Fibroblast of lung (primary cell): ENCODE results near the gene GPR75. TPM values are rescaled to one million over a fixed set of nuclear protein-coding genes. Genes with fewer than 3 reads are reported as not detected.

Experiments
- DNase-seq, 2 donors: peaks; one replicate each; pipeline versions ENCODE4 v3.0.0 to v3.0.0-alpha.2; 2010; ENCODE audit warnings: low read depth in 2 of 2
- H2AFZ ChIP-seq: 2 replicates; pipeline ENCODE4 v1.5.1; 2012; ENCODE audit warnings: low read length, control low read depth, inconsistent platforms
- H3K27ac ChIP-seq: 2 replicates; pipeline ENCODE4 v1.5.1; 2011; ENCODE audit warnings: low read length, control low read depth; ENCODE audit not compliant: insufficient read depth
- H3K27me3 ChIP-seq: 2 replicates; pipeline ENCODE4 v1.5.1; 2011; ENCODE audit warnings: mild to moderate bottlenecking, low read length; ENCODE audit not compliant: control insufficient read depth, insufficient read depth
- H3K36me3 ChIP-seq: 2 replicates; pipeline ENCODE4 v1.5.1; 2011; ENCODE audit warnings: low read length; ENCODE audit not compliant: control insufficient read depth, insufficient read depth
- H3K4me1 ChIP-seq: 2 replicates; pipeline ENCODE4 v1.5.1; 2011; ENCODE audit warnings: low read length; ENCODE audit not compliant: control insufficient read depth, insufficient read depth; ENCODE audit errors: extremely low read depth
- H3K4me2 ChIP-seq: 2 replicates; pipeline ENCODE4 v1.5.1; 2011; ENCODE audit warnings: low read length, control low read depth; ENCODE audit not compliant: insufficient read depth; ENCODE audit errors: extremely low read depth
- H3K4me3 ChIP-seq, 4 experiments: fragments of 200-600 bp in 1 of 4; sonication (generic) in 1 of 4; replicated peaks in 1 of 4; 2 replicates each; pipeline ENCODE4 v1.5.1; 2011 to 2016; ENCODE audit warnings: low read length in 4 of 4, low read depth in 3 of 4, mild to moderate bottlenecking in 3 of 4, control low read depth in 2 of 4, inconsistent platforms in 1 of 4, mixed read lengths in 1 of 4; ENCODE audit not compliant: insufficient read depth in 1 of 4; ENCODE audit errors: control extremely low read depth in 1 of 4
- H3K79me2 ChIP-seq: 2 replicates; pipeline ENCODE4 v1.5.1; 2012; ENCODE audit warnings: mild to moderate bottlenecking, low read length, inconsistent platforms; ENCODE audit not compliant: control insufficient read depth, insufficient read depth
- H3K9ac ChIP-seq: 2 replicates; pipeline ENCODE4 v1.5.1; 2011; ENCODE audit warnings: mild to moderate bottlenecking, low read length, control low read depth; ENCODE audit not compliant: insufficient read depth
- H3K9me3 ChIP-seq: 2 replicates; pipeline ENCODE4 v1.5.1; 2012; ENCODE audit warnings: low read depth, low read length; ENCODE audit not compliant: control insufficient read depth, insufficient read depth
- H4K20me1 ChIP-seq: 2 replicates; pipeline ENCODE4 v1.5.1; 2011; ENCODE audit warnings: low read length; ENCODE audit not compliant: control insufficient read depth, insufficient read depth; ENCODE audit errors: extremely low read depth
- EZH2 ChIP-seq: IDR thresholded peaks from 2 replicates; pipeline ENCODE4 v1.5.1; 2012; ENCODE audit warnings: low read length, control low read depth, mild to moderate bottlenecking; ENCODE audit errors: missing control alignments
- polyA plus RNA-seq, 2 donors: library from polyadenylated mRNA; depleted of rRNA in 1 of 2; stranded (reverse) in 1 of 2; unstranded in 1 of 2; fragments of >200 nt; gene quantifications; 2 replicates each; pipeline ENCODE4 v1.2.1, GENCODE V29; 2011 to 2012; ENCODE audit warnings: missing spikeins in 1 of 2
- total RNA-seq: library from RNA; depleted of rRNA; stranded (reverse); fragments of >200 nt; gene quantifications from 2 replicates; pipeline ENCODE4 v1.2.1, GENCODE V29; 2014
- TF ChIP-seq, protein P1 (sequence below), 2 donors: IDR thresholded peaks in 1 of 2; conservative IDR thresholded peaks in 1 of 2; 1 replicate in 1 of 2; 2 replicates in 1 of 2; pipeline ENCODE4 v1.5.1; 2011 to 2012; ENCODE audit warnings: low read length in 2 of 2, control low read depth in 1 of 2, inconsistent platforms in 1 of 2, low read depth in 1 of 2, mild to moderate bottlenecking in 1 of 2

GPR75 gene
- total and polyA plus RNA-seq, 2 donors (not counting 1 experiment from before 2014, with no cell fraction given): 1.4 to 1.8 TPM

DNA sequence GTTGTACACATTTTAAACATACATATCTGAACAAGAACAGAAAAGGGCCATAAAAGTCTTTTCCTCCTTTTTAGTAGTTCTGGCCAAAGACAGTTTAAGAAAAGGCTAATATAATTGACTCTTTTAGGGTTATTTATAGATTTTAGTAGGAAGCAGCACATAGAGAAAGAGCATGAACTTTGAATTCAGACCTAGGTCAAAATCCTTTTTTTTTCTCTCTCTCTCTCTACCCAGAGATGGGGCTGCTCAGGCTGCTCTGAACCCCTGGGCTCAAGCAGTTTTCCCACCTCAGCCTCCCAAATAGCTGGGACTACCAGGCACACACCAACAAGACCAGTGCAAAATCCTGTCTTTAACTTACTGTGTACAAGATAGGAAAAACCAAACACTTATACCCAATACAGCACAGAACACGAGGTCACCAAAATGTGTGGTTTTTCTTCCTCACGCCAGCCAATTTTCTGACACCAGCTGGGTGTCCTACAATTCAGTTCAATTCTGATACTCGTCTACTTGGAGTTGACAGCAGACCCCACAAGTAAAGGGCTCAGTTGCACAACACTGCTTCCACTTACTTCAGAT lies 40.8 kb downstream of the GPR75 start:
- Histone ChIP-seq H3K27ac (no peak overlapping the region), H3K4me3 (no peak overlapping the region), H3K4me1 (no peaks in the 10 kb centered on the region), H3K9ac (no peak overlapping the region), H2AFZ (no peak overlapping the region), H3K27me3 (no peaks in the 10 kb centered on the region), H3K9me3 (no peaks in the 10 kb centered on the region), H3K79me2 (no peaks in the 10 kb centered on the region), H3K36me3 (peaks cover 3% of the 10 kb centered on the region), H3K4me2 (no peak overlapping the region), H4K20me1 (no peaks in the 10 kb centered on the region)
- TF ChIP-seq, protein P1, sequence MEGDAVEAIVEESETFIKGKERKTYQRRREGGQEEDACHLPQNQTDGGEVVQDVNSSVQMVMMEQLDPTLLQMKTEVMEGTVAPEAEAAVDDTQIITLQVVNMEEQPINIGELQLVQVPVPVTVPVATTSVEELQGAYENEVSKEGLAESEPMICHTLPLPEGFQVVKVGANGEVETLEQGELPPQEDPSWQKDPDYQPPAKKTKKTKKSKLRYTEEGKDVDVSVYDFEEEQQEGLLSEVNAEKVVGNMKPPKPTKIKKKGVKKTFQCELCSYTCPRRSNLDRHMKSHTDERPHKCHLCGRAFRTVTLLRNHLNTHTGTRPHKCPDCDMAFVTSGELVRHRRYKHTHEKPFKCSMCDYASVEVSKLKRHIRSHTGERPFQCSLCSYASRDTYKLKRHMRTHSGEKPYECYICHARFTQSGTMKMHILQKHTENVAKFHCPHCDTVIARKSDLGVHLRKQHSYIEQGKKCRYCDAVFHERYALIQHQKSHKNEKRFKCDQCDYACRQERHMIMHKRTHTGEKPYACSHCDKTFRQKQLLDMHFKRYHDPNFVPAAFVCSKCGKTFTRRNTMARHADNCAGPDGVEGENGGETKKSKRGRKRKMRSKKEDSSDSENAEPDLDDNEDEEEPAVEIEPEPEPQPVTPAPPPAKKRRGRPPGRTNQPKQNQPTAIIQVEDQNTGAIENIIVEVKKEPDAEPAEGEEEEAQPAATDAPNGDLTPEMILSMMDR (conservative IDR thresholded peaks at IDR 0.05 in 1 of 2, IDR thresholded peaks at IDR 0.05 in 1 of 2; ENCODE audit: low read depth in 1 of 2, low read length in 2 of 2): no peak
- no peak for TF ChIP-seq EZH2
- no peak for DNase-seq

DNA sequence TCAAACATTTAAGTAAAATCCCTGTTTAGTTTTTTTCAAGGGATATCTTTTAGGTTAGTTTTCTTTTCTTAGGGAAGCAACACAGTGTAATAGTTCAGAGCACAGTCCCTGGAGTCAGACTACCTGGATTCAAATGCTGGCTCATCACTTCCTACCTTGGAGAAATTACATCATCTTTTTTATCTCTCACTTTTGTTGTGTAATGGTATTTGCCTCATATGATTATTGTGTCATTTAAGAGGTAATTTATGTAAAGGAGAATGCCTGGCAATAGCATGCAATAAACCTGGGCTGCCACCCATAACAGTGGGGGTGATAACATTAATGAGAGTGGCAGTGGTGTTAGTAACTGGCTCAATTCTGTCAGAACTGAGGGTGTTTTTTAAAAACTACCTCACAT lies 46.6 kb downstream of the GPR75 start:
- DNase-seq: no peak
- Histone ChIP-seq H3K4me2 (no peak overlapping the region), H3K36me3 (peaks cover 6% of the 10 kb centered on the region), H3K27me3 (no peaks in the 10 kb centered on the region), H3K9me3 (no peaks in the 10 kb centered on the region), H3K79me2 (no peaks in the 10 kb centered on the region), H2AFZ (no peak overlapping the region), H3K9ac (no peak overlapping the region), H4K20me1 (no peaks in the 10 kb centered on the region), H3K4me3 (no peak overlapping the region), H3K27ac (no peak overlapping the region), H3K4me1 (no peaks in the 10 kb centered on the region)
- TF ChIP-seq EZH2: no peak
- TF ChIP-seq, protein P1 (conservative IDR thresholded peaks at IDR 0.05 in 1 of 2, IDR thresholded peaks at IDR 0.05 in 1 of 2; ENCODE audit: low read depth in 1 of 2, low read length in 2 of 2): no peak

DNA sequence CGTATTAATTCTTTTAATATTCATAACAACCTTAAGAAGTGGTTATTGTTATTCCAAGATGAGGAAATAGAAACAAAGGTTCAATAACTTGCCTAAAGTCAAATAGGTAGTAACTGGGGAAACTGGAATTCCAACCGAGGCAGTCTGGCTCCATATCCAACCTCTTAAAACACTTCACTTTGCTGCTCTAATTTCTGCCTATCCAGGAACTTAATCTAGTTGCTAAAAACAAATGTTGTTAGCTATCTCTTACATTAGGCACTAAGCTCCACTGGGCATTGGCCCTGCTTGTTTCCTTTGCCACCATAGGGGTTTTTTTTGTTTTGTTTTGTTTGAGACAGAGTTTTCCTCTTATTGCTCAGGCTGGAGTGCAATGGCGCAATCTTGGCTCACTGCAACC lies 48.2 kb downstream of the GPR75 start:
- TF ChIP-seq, protein P1 (conservative IDR thresholded peaks at IDR 0.05 in 1 of 2, IDR thresholded peaks at IDR 0.05 in 1 of 2; ENCODE audit: low read depth in 1 of 2, low read length in 2 of 2): no peak
- TF ChIP-seq EZH2: no peak
- H3K27me3 ChIP-seq: no peaks in the 10 kb centered on the region
- H3K4me1 ChIP-seq: no peaks in the 10 kb centered on the region
- H3K36me3 ChIP-seq: peaks cover 6% of the 10 kb centered on the region
- H2AFZ ChIP-seq: no peak overlapping the region
- H3K4me3 ChIP-seq: no peak overlapping the region
- H3K9me3 ChIP-seq: no peaks in the 10 kb centered on the region
- no peak for DNase-seq
- no peaks in the 10 kb centered on the region for H3K79me2 ChIP-seq
- no peaks in the 10 kb centered on the region for H4K20me1 ChIP-seq
- no peak overlapping the region for H3K9ac ChIP-seq
- no peak overlapping the region for H3K4me2 ChIP-seq
- no peak overlapping the region for H3K27ac ChIP-seq

Other genes with a start within 250 kb of the GPR75 start
- 1.3 and 1.7 TPM in 2 replicates for gene CHAC2, start 92.2 kb downstream of the GPR75 start, total RNA-seq
- gene CHAC2, start 92.2 kb downstream of the GPR75 start, polyA plus RNA-seq: 3.3 and 6.8 TPM in 2 replicates
- gene ASB3, start 73.0 kb downstream of the GPR75 start, total RNA-seq: 31.9 and 32.6 TPM in 2 replicates
- gene ASB3, start 73.0 kb downstream of the GPR75 start, polyA plus RNA-seq: 19.0 and 21.1 TPM in 2 replicates
- gene ERLEC1, start 72.9 kb downstream of the GPR75 start, total RNA-seq: 87.7 and 89.4 TPM in 2 replicates
- 67.7 and 103 TPM in 2 replicates for gene ERLEC1, start 72.9 kb downstream of the GPR75 start, polyA plus RNA-seq
- 18.7 and 26.8 TPM in 2 replicates for gene PSME4, start 111.0 kb upstream of the GPR75 start, total RNA-seq
- 34.6 and 43.2 TPM in 2 replicates for gene PSME4, start 111.0 kb upstream of the GPR75 start, polyA plus RNA-seq